RPMI7951 (cell line): ENCODE data around the gene TLK1. TPM values are rescaled to one million over a fixed set of nuclear protein-coding genes. Genes with fewer than 3 reads are reported as not detected.
"Not testable (repeated sequence)": the region's sequence is repeated elsewhere in the genome, so short reads cannot be mapped to it uniquely, and the experiment has no call there.

Source experiments
- DNase-seq: peaks from one replicate; pipeline ENCODE4 v3.0.0-alpha.2; 2012; ENCODE audit warnings: low read depth
- total RNA-seq: library from RNA; depleted of rRNA; stranded (reverse); fragments of >200 nt; shearing (Covaris generic); gene quantifications from 2 replicates; pipeline ENCODE4 v1.2.3, GENCODE V29; 2014

Gene TLK1
- total RNA-seq, 1 experiment from 2014 or later, result 13.6 TPM

- no peak for DNase-seq
Measured at GRCh38 chr2:171143670-171144062, 17.0 kb downstream of the TLK1 start.

- DNase-seq, result no peak
Measured at GRCh38 chr2:171142398-171142797, 18.3 kb downstream of the TLK1 start.

DNA sequence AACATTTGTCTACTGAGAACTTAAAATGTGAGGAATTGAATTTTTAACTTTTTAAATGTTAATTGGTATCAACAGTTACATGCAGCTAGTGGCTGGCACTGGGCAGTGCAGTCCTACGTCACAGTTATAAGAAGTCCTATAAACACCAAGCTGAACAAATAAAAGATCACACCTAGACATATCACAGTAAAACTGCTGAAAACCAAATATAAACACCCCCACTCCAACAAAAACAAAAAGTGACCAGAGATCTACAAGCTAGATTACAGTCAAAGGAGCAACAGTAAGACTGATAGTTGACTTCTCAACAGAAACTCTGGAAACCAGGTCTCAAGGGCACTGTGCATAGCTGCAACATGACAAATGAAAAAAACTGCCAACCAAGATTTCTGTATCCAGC, 19.4 kb downstream of the TLK1 start:
- DNase-seq, result no peak

- DNase-seq, result no peak
Measured at GRCh38 chr2:171139860-171140259, 20.8 kb downstream of the TLK1 start.

GRCh38 chr2:171136024-171136423, 24.7 kb downstream of the TLK1 start:
- no peak for DNase-seq

DNA sequence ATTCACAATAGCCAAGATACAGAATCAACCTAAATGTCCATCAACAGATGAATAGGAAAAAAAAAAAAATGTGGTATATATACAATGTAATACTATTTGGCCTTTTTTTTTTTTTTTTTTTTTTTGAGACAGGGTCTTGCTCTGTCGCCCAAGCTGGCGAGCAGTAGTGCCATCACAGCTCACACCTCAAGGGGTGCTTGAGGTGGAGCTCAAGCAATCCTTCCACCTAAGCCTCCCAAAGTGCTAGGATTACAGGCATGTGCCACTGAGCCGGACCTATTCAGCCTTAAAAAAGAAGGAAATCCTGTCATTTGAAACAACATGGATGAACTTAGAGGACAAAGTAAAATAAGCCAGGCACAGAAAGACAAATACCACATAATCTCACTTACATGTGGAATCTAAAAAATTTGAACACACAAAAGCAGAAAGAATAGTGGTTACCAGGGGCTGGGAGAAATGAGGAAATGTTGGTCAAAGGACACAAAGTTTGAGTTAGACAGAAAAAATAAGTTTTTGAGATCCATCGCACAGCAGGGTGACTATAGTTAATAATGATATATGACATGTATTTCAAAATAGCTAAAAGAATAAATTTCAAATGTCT, 26.0 kb downstream of the TLK1 start:
- DNase-seq, result no peak

DNA sequence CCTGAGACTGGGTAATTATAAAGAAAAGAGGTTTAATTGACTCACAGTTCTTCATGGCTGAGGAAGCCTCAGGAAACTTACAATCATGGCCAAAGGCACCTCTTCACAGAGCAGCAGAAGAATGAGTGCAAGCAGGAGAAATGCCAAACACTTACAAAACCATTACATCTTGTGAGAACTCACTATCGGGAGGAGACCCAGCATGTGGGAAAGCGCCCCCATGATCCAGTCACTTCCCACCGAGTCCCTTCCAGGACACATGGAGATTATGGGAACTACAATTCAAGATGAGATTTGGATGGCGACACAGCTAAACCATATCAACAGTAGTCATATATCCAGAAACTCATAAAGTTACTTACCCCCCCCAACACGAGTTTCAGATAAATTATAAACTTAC, 28.6 kb downstream of the TLK1 start:
- DNase-seq, result no peak

GRCh38 chr2:171128461-171128860, 32.2 kb downstream of the TLK1 start:
- no peak for DNase-seq

DNA sequence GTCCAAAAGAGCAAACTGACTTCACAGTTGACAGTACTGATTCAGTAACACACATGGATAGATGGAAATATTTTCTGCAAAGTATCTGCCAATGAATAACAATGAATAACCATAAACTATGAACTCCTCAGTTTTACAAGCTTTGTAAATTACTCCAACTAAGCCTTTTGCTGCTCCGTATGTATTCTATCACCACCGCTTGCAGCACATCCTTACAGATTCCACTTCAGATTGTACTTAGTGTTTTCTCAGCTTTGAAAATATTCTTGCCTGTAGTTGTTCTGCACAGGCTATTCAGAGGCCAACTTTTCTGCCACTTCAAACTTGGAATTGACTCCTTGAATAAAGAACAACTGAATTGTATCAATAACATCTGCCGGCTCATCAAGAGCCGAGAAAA, 36.2 kb downstream of the TLK1 start:
- DNase-seq, result no peak

GRCh38 chr2:171109571-171109970, 51.1 kb downstream of the TLK1 start:
- no peak for DNase-seq

- DNase-seq, result no peak
Measured at GRCh38 chr2:171109020-171109419, 51.7 kb downstream of the TLK1 start.

GRCh38 chr2:171107803-171108202, 52.9 kb downstream of the TLK1 start:
- no peak for DNase-seq

DNA sequence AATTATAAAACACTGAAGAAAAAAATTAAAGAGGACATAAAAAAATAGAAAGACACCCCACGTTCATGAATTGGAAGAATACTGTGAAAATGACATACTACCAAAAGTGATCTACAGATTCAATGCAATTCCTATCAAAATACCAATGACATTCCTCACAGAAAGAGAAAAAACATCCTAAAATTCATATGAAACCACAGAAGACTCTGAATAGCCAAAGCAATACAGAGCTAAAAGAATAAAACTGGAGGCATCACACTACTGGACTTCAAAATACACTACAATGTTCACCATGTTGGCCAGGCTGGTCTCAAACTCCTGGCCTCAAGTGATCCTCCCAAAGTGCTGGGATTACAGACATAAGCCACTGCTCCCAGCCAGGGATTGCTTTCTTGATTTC, 56.3 kb downstream of the TLK1 start:
- no peak for DNase-seq

DNA sequence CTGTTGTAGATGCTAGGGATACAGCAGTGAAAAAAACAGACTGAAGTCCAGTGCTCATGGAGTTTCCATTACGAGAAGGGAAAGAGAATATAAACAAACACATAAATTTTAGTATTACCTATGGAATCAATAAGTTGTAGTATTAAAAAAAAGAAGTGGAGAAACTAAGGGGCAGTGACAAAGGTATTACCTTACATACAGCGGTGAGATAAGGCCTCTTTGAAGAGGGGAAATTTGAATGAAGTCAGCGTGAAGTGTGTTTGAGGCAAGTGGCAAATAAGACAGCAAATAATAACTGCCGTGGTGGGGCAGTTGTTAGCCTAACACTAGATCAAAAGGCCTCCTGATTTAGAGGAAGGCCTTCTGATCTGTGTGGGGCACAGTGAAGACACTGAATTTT, 57.9 kb downstream of the TLK1 start:
- DNase-seq, result no peak

GRCh38 chr2:171100370-171100769, 60.3 kb downstream of the TLK1 start:
- DNase-seq, result no peak

DNA sequence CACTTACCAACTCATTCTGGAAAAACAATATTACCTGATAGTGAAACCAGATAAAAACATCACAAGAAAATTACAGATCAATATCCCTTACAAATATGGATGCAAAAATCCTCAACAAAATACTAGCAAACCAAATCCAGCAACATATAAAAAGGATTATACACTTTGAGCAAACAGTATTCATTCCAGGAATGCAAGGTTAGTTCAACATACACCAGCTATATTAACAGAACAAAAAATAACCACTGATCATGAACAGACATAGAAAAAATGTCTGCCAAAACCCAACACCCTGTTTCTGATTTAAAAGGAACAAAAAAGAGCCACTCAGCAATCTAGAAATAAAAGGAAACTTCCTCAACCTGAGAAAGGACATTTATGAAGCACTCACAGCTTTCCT, 62.1 kb downstream of the TLK1 start:
- DNase-seq, result no peak

DNA sequence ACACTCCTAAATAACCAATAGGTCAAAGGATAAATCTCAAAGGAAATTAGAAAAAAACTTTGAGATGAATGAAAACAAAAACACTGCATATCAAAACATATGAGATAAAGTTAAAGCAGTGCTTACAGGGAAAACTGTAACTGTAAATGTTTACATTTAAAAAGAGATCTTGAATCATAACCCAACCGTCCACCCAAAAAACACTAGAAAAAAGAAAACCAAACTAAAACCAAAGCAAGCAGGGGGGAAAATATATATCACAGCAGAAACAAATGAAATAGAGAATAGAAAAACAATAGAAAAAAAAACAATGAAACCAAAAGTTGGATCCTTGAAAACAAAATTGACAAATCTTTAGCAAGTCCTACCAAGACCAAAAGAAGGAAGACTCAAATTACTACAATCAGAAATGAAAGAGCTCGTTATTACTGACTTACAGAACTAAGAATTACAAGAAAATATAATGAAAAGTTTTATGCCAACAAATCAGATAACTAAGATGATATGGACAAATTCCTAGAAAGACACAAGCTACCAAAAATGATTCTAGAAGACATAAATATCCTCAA, 65.6 kb downstream of the TLK1 start:
- DNase-seq, result no peak

GRCh38 chr2:171091517-171091916, 69.2 kb downstream of the TLK1 start:
- DNase-seq, result not testable (repeated sequence)

DNA sequence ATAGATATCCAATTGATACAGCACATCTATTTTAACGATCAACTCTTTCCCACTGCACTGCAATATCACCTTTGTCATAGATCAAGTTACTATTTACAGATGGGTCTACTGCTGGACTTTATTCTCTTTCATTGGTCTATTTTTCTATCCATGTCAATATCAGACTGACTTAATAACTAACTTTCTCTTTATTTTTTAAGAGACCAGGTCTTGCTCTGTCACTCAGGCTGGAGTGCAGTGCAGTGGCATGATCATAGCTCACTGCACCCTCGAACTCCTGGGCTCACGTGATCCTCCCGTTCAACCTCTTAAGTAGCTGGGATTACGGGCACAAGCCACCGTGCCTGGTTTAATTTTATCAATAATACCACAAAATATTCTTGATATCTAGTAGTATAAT, 71.2 kb downstream of the TLK1 start:
- DNase-seq, result no peak

- DNase-seq, result no peak
Measured at GRCh38 chr2:171088057-171088834, 72.4 kb downstream of the TLK1 start.

- no peak for DNase-seq
Measured at GRCh38 chr2:171087547-171087946, 73.1 kb downstream of the TLK1 start.

DNA sequence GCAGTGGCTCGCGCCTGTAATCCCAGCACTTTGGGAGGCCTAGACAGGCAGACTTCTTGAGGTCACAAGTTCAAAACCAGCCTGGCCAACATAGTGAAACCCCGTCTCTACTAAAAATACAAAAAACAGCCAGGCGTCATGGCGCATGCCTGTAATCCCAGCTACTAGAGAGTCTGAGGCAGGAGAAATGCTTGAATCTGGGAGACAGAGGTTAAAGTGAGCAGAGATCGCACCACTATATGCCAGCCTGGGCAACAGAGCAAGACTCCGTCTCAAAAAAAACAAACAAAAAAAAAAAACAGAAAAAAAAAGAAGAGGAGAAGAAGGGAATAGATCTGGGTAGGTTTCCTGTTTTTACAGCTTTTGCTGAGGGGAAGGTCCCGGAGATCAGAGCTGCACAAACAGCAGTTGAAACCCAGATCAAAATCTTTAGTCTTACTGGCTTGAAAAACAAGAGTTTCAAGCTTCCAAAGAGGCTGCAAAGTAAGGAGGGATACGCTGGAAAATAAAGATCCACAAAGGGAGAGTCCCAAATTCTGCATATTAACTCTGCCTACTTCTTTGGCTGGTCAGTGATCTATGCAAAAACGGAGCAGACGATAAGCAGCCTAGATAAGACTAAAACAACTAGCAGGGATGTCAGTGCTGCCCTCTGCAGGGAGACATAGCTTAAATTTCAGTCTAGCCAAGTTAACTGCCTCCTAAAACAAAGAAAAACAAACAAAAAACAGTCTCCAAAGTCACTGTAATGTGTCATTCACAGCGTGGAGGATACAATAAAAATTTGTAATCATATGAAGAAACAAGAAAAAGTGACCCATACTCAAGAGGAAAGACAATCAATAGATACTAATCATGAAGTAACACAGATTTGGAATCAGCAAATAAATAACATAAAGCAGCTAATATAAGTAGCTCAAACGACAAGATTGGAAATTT, 74.1 kb downstream of the TLK1 start:
- peak; percentile 61 for DNase-seq
